HUDEP-2 (cell line): ENCODE data around the gene CDC14B.
"Not testable (repeated sequence)": the region's sequence is repeated elsewhere in the genome, so short reads cannot be mapped to it uniquely, and the experiment has no call there.

Experiments used
- DNase-seq, 76 experiments: peaks; one replicate each; lab custom pipeline; 2025; ENCODE audit not compliant: unreplicated experiment in 76 of 76; lab: John Stamatoyannopoulos, UW

CDC14B gene

DNA sequence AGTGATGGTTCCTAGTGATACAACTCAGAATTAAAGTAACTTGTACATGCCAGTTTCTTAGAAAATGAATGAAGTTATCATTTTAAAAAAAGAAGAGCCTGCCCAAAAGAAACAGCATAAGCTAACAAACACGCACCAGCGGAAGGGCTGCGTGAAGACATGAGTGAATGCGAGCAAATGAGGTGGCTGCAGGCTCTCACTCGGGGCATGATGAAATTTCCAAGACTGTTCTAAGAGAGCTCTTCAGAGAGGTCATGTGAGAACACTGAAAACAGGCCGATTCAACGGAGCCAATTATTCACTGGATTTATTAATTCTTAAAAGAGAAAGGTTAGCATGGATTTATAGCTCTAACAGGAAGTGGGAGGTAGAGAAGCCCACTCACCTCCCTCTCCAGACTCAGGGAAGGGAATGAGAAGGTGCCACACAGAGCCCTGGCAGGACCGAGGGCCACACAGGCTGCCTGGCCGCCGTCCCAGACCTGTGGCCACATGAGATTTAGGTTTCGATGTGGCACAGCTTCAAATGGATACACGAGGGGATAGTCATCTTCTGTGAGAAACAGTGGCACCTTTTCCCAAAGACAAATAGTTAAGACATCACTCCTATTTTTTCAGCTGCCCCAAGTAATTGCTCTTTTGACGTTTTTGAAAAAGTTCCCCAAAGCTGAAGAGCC, 114.2 kb downstream of the CDC14B start:
- no peak for DNase-seq

- no peak for DNase-seq
Measured at GRCh38 chr9:96503918-96504317, 115.7 kb downstream of the CDC14B start.

DNA sequence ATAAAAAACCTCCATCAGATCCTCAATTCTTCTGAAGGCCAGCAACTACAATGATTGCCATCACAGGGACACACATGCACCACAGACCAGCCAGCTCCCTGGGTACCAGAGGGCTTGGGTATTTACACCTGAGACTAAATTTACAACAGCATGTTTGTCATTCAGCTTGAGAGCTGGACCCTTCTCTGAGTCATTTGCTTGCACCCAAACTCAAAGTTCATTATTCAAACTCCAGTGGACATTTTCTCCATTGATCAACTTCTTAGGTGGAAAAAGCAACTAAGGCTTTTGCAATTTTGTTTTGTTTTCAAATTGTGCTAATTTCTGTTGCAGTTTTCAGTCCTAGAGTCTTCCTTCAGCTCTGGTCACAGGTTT, 116.3 kb downstream of the CDC14B start:
- DNase-seq = not testable (repeated sequence)

- no peak for DNase-seq
Measured at GRCh38 chr9:96502539-96503373, 116.9 kb downstream of the CDC14B start.

GRCh38 chr9:96501633-96502538, 117.8 kb downstream of the CDC14B start:
- no peak for DNase-seq

- no peak for DNase-seq
Measured at GRCh38 chr9:96500696-96501632, 118.7 kb downstream of the CDC14B start.

- no peak for DNase-seq
Measured at GRCh38 chr9:96499257-96499656, 120.4 kb downstream of the CDC14B start.

DNA sequence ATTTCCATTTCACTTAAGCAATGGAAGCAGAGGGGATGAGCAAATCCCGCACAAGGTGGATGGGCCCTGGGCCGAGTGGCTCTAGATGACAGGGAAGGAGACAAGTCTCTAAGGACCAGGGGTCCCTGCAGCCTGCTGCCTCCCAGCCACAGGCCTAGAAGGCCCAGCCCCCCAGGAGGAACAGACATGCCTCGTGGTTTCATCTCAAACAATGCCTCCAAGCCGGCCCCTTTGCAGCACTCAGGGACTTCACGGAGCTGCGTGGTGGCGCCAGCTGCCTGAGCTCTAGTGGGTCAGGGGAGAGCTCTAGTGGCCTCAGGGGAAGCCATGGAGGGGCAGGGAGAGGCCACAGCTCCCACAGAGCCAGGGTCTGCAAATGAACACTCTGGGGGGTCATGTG, 120.8 kb downstream of the CDC14B start:
- no peak for DNase-seq

DNA sequence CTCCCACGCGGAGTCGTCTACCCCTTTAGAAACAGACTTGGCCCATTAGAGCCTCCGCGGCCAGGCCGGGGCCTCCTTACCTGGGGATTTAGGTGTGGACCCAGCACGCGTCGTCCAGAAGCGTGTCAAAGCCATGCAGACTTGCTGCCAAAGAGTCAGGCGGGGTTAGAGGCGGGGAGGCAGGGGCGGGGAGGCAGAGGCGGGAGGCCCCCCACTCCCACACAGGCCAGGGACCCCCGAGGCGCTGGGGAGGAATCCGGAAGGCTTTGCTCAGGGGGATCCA, 122.6 kb downstream of the CDC14B start:
- DNase-seq = no peak

DNA sequence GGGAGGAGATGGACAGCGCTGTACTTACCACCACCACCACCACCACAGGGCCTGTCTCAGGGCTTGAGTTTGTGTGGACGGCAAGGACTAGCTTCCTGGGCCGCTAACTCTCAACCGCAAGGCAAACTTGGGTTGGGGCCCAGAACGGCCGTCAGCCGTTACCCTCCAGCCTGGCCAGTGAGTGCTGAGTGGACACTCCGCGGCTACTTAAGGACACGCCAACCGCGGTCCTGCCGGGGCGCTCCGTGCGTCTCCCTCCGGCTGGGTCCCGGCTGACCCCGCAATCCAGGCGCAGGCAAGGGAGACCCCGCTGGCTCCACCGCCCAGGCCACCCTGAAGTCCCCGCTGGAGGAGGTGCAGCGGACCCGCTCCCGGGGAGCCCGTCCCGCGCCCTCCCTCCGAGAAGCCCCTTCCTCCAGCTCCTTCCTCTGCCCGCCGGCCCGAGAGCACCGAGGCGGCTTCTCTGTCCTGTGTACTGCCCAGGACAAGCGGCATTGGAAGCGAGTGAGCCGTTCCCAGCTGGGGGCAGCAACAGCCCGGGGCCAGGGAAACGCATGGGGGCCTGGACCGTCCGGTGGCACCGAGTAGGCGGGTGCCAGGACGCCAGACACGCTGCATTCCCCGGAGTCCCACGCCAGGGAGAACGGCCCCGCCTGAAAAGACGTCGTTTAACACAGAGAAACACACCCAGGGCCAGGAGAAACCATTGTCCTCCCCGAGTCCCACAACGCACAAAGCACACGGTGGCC, 123.1 kb downstream of the CDC14B start:
- DNase-seq = no peak

DNA sequence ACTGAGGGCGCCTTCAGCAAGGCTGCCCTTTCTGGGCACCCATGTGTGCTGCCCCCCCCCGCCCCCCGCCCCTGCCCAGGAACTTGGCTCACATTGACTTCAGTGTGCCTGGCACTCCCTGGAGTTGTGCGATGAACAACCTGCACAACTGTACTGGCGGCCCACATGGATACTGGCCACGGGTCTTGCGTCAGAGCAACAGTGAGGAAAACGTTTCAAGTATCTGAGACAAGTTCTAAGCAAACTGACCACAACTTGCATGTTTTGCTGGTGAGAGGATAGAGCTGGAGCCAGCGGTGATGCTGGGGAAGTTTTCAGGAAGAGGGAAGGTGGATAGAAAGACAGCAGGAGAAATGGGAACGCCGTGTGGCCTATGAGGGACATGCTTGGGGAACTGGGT, 124.3 kb downstream of the CDC14B start:
- no peak for DNase-seq

DNA sequence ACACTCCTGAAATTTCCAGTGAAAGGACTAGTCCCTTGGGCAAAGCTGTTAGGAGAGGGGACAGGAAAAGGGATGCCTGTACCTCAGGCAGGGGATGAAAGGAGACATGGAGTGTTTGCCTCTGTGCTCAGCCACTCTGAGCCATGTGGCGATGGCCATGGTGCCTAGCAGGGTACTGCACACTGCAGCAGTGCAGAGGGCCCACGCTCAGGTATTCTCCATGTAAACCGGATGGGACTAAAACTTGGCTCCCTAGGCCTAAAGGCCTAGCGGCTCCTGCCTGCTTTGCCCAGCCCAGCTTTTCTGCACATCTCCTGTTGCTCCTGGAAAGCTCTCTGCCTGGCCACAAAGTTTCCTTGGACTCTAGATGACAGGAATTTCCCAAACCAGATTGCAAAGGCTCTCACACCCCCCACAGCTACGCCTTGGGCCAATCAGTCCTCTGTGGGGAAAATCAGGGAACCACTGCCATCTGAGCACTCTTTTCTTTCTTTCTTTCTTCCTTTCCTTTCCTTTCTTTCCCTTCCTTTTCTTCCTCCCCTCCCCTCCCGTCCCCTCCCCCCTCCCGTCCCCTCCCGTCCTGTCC, 125.3 kb downstream of the CDC14B start:
- DNase-seq = no peak

- no peak for DNase-seq
Measured at GRCh38 chr9:96493757-96494156, 125.9 kb downstream of the CDC14B start.

GRCh38 chr9:96492993-96493531, 126.6 kb downstream of the CDC14B start:
- DNase-seq = no peak

DNA sequence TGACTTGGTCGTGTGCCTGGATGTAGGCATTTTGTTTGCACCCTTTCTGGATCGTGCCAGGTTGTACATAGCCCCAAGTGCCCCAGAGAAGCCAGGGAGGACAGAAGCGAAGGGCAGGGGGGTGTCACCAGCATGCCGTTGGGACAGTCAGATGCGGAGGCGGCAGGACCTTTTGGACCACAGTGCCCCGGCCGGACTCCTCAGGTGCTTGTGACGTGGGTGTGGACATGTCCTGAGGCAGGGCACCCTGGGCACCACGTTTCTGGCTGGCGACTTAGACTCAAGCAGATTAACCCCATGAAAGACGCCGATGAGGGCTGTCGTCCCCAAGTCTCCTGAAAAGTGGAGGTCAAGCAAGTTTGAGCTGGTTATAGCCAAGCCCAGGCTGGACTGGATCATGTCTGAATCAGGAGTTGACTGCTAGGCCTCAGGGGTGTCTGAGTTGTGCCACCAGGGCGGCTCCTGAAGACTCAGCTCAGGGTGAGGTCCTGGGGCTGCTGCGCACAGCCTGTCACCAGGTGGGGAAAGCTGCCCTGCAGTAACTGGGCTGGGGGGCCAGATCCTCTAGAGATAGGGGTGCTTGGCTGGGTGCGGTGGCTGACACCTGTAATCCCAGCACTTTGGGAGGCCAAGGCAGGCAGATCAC, 127.6 kb downstream of the CDC14B start:
- DNase-seq = no peak

GRCh38 chr9:96491079-96491879, 128.4 kb downstream of the CDC14B start:
- no peak for DNase-seq

GRCh38 chr9:96490534-96491078, 129.0 kb downstream of the CDC14B start:
- DNase-seq = no peak
